ENCODE results near the gene BABAM1.

The BABAM1 gene

GRCh38 chr19:17235971-17236777 is 31.1 kb upstream of the BABAM1 start:
- FAIRE-seq, result no peak

GRCh38 chr19:17236811-17237543 is 30.3 kb upstream of the BABAM1 start:
- FAIRE-seq (no peak), DNase-seq (ENCODE audit: insufficient read length) (no peak)
- TF ChIP-seq TAF1 (IDR thresholded peaks at IDR 0.05; ENCODE audit: borderline replicate concordance, low read depth, low read length), result no peak
- no peak for TF ChIP-seq POLR2AphosphoS5 (IDR thresholded peaks at IDR 0.05; ENCODE audit: low read depth, low read length)
- no peak for TF ChIP-seq POLR2A (IDR thresholded peaks at IDR 0.05; ENCODE audit: low read depth, low read length)

More at GRCh38 chr19:17235971-17236777, 31.1 kb upstream of the BABAM1 start:
- TF ChIP-seq POLR2A (IDR thresholded peaks at IDR 0.05; ENCODE audit: low read depth, low read length) (no peak), TAF1 (IDR thresholded peaks at IDR 0.05; ENCODE audit: borderline replicate concordance, low read depth, low read length) (no peak), POLR2AphosphoS5 (IDR thresholded peaks at IDR 0.05; ENCODE audit: low read depth, low read length) (no peak)
- no peak for DNase-seq (ENCODE audit: insufficient read length)

- DNase-seq (ENCODE audit: insufficient read length), result no peak
- FAIRE-seq, result no peak
- no peak for TF ChIP-seq POLR2AphosphoS5 (IDR thresholded peaks at IDR 0.05; ENCODE audit: low read depth, low read length)
These were observed 29.2 kb upstream of the BABAM1 start for GRCh38 chr19:17237747-17238706.

- FAIRE-seq (no peak), DNase-seq (ENCODE audit: insufficient read length) (no peak)
- TF ChIP-seq POLR2A (IDR thresholded peaks at IDR 0.05; ENCODE audit: low read depth, low read length), result no peak
- TF ChIP-seq POLR2AphosphoS5 (IDR thresholded peaks at IDR 0.05; ENCODE audit: low read depth, low read length), result no peak
- TF ChIP-seq TAF1 (IDR thresholded peaks at IDR 0.05; ENCODE audit: borderline replicate concordance, low read depth, low read length), result no peak
These were observed 27.0 kb upstream of the BABAM1 start for GRCh38 chr19:17240062-17240752.

GRCh38 chr19:17240826-17241399 is 26.3 kb upstream of the BABAM1 start:
- DNase-seq (ENCODE audit: insufficient read length) (no peak), FAIRE-seq (no peak)
- TF ChIP-seq POLR2AphosphoS5 (IDR thresholded peaks at IDR 0.05; ENCODE audit: low read depth, low read length) (no peak), TAF1 (IDR thresholded peaks at IDR 0.05; ENCODE audit: borderline replicate concordance, low read depth, low read length) (no peak), POLR2A (IDR thresholded peaks at IDR 0.05; ENCODE audit: low read depth, low read length) (no peak)

GRCh38 chr19:17242431-17243208 is 24.6 kb upstream of the BABAM1 start:
- no peak for TF ChIP-seq POLR2A (IDR thresholded peaks at IDR 0.05; ENCODE audit: low read depth, low read length)
- FAIRE-seq (no peak), DNase-seq (ENCODE audit: insufficient read length) (no peak)

- FAIRE-seq, result no peak
- TF ChIP-seq POLR2A (IDR thresholded peaks at IDR 0.05; ENCODE audit: low read depth, low read length) (no peak), TAF1 (IDR thresholded peaks at IDR 0.05; ENCODE audit: borderline replicate concordance, low read depth, low read length) (no peak), POLR2AphosphoS5 (IDR thresholded peaks at IDR 0.05; ENCODE audit: low read depth, low read length) (no peak)
- no peak for DNase-seq (ENCODE audit: insufficient read length)
These were observed 23.9 kb upstream of the BABAM1 start for GRCh38 chr19:17243211-17243829.

- no peak for DNase-seq (ENCODE audit: insufficient read length)
- no peak for FAIRE-seq
- TF ChIP-seq POLR2AphosphoS5 (IDR thresholded peaks at IDR 0.05; ENCODE audit: low read depth, low read length) (no peak), TAF1 (IDR thresholded peaks at IDR 0.05; ENCODE audit: borderline replicate concordance, low read depth, low read length) (no peak), POLR2A (IDR thresholded peaks at IDR 0.05; ENCODE audit: low read depth, low read length) (no peak)
These were observed 23.2 kb upstream of the BABAM1 start for GRCh38 chr19:17243830-17244617.
